Keratinocyte (primary cell): ENCODE results near the gene HPCAL1. TPM values are rescaled to one million over a fixed set of nuclear protein-coding genes. Genes with fewer than 3 reads are reported as not detected.

Experiments
- DNase-seq: peaks from one replicate; pipeline ENCODE4 v3.0.0-alpha.2; 2011; ENCODE audit warnings: low read depth, missing footprints, low spot score
- FAIRE-seq: peaks from 2 replicates; lab custom pipeline; 2011; peaks lifted over from hg19 to GRCh38; lab: Jason Lieb, UNC
- H2AFZ ChIP-seq: 2 replicates; pipeline ENCODE4 v1.6.0; 2012; ENCODE audit warnings: low read length, control low read depth, inconsistent platforms; ENCODE audit not compliant: control insufficient read depth
- H3K27ac ChIP-seq: 2 replicates; pipeline ENCODE4 v1.5.1; 2011; ENCODE audit warnings: low read length; ENCODE audit not compliant: control insufficient read depth, insufficient read depth
- H3K27me3 ChIP-seq: 3 replicates; pipeline ENCODE4 v1.6.0; 2011; ENCODE audit warnings: low read length; ENCODE audit not compliant: control insufficient read depth, insufficient read depth; ENCODE audit errors: extremely low read depth
- H3K36me3 ChIP-seq, 2 experiments: 2 replicates in 1 of 2; 3 replicates in 1 of 2; pipeline ENCODE4 v1.5.1; 2011; ENCODE audit warnings: low read length in 2 of 2, mild to moderate bottlenecking in 1 of 2; ENCODE audit not compliant: control insufficient read depth in 2 of 2, insufficient read depth in 2 of 2; ENCODE audit errors: extremely low read depth in 1 of 2
- H3K4me1 ChIP-seq: 3 replicates; pipeline ENCODE4 v1.5.1; 2011; ENCODE audit warnings: low read length; ENCODE audit not compliant: control insufficient read depth, insufficient read depth; ENCODE audit errors: extremely low read depth
- H3K4me2 ChIP-seq: 3 replicates; pipeline ENCODE4 v1.6.0; 2011; ENCODE audit warnings: low read depth, low read length; ENCODE audit not compliant: control insufficient read depth, insufficient read depth; ENCODE audit errors: extremely low read depth
- H3K4me3 ChIP-seq, 3 experiments: fragments of 200-600 bp in 1 of 3; sonication (generic) in 1 of 3; 2 replicates in 2 of 3; 3 replicates in 1 of 3; pipeline ENCODE4 v1.5.1; 2011 to 2016; ENCODE audit warnings: low read length in 3 of 3, mild to moderate bottlenecking in 3 of 3, control low read depth in 2 of 3, inconsistent platforms in 1 of 3, low read depth in 1 of 3, mixed read lengths in 1 of 3, mixed run types in 1 of 3, moderate library complexity in 1 of 3; ENCODE audit not compliant: control insufficient read depth in 2 of 3, insufficient read depth in 2 of 3; ENCODE audit errors: extremely low read depth in 1 of 3
- H3K79me2 ChIP-seq: 2 replicates; pipeline ENCODE4 v1.6.0; 2012; ENCODE audit warnings: low read length; ENCODE audit not compliant: control insufficient read depth, insufficient read depth
- H3K9ac ChIP-seq: 3 replicates; pipeline ENCODE4 v1.6.0; 2011; ENCODE audit warnings: low read length; ENCODE audit not compliant: control insufficient read depth, insufficient read depth; ENCODE audit errors: extremely low read depth
- H3K9me1 ChIP-seq: 3 replicates; pipeline ENCODE4 v1.6.0; 2011; ENCODE audit warnings: low read length; ENCODE audit not compliant: control insufficient read depth, insufficient read depth; ENCODE audit errors: extremely low read depth
- H3K9me3 ChIP-seq: 2 replicates; pipeline ENCODE4 v1.5.1; 2012; ENCODE audit warnings: low read depth, low read length; ENCODE audit not compliant: control insufficient read depth
- H4K20me1 ChIP-seq: 3 replicates; pipeline ENCODE4 v1.6.0; 2011; ENCODE audit warnings: low read length; ENCODE audit not compliant: control insufficient read depth, insufficient read depth; ENCODE audit errors: extremely low read depth
- CTCF ChIP-seq, 3 experiments: IDR thresholded peaks in 1 of 3; conservative IDR thresholded peaks in 1 of 3; optimal IDR thresholded peaks in 1 of 3; 2 replicates in 2 of 3; 3 replicates in 1 of 3; pipeline versions ENCODE3 to v1.5.1; 2011; ENCODE audit warnings: low read length in 3 of 3, mild to moderate bottlenecking in 3 of 3, moderate library complexity in 2 of 3, control low read depth in 1 of 3, inconsistent platforms in 1 of 3; ENCODE audit not compliant: insufficient read depth in 2 of 3; ENCODE audit errors: extremely low read depth in 1 of 3
- EZH2 ChIP-seq: IDR thresholded peaks from one replicate; pipeline ENCODE4 v1.6.1; 2012; ENCODE audit warnings: inconsistent platforms, mild to moderate bottlenecking, low read length, moderate library complexity
- dilution Hi-C: fragments of 300-500 bp; cut with MboI; formaldehyde crosslinking; loops from one replicate; pipeline ENCODE4 v1.7.0; 2020; ENCODE audit warnings: low sequenced_read_pairs; ENCODE audit not compliant: extremely low pct_ligation_motif_present
- polyA plus RNA-seq, 5 experiments: library from polyadenylated mRNA; depleted of rRNA in 3 of 5; stranded (reverse) in 3 of 5; stranded (forward) in 1 of 5; unstranded in 1 of 5; fragments of >200 nt; gene quantifications; 1 replicate in 1 of 5; 2 replicates in 3 of 5; 3 replicates in 1 of 5; pipeline versions ENCODE4 v1.2.1 to v1.2.3, GENCODE V29; 2011 to 2012; ENCODE audit warnings: missing spikeins in 2 of 5, low read depth in 1 of 5, low replicate concordance in 1 of 5

The HPCAL1 gene
- polyA plus RNA-seq, 1 donor (not counting 4 experiments of a cell fraction or from before 2014, with no cell fraction given), result 18.0 TPM

GRCh38 chr2:10404324-10405143 lies 101.8 kb downstream of the HPCAL1 start:
- Histone ChIP-seq H3K4me2 (peak overlapping the region; percentile 79), H3K4me1 (peaks cover 62% of the 10 kb centered on the region), H3K4me3 (no peak overlapping the region), H4K20me1 (no peaks in the 10 kb centered on the region), H3K36me3 (peaks cover 4 to 8% of the 10 kb centered on the region in 2 experiments), H3K9ac (peak overlapping the region; percentile 85), H3K27ac (peak overlapping the region; percentile 96), H2AFZ (peak overlapping the region; percentile 70), H3K79me2 (no peaks in the 10 kb centered on the region), H3K27me3 (no peaks in the 10 kb centered on the region), H3K9me1 (no peaks in the 10 kb centered on the region), H3K9me3 (no peaks in the 10 kb centered on the region)
- TF ChIP-seq EZH2 (no peak), CTCF (optimal IDR thresholded peaks at IDR 0.05 in 1 of 3, IDR thresholded peaks at IDR 0.05 in 1 of 3, conservative IDR thresholded peaks at IDR 0.05 in 1 of 3; ENCODE audit: extremely low read depth in 1 of 3, insufficient read depth in 2 of 3, low read length in 3 of 3) (no peak)
- no peak for FAIRE-seq
- dilution Hi-C loops, result no loop called here
- DNase-seq, result no peak

GRCh38 chr2:10405448-10405847 lies 102.7 kb downstream of the HPCAL1 start:
- H3K36me3 ChIP-seq, result peaks cover 4 to 5% of the 10 kb centered on the region in 2 experiments
- peak; percentile 96 for DNase-seq
- peak overlapping the region in 1 of 3 experiments; percentile 8 for H3K4me3 ChIP-seq
- peak overlapping the region; percentile 96 for H3K27ac ChIP-seq
- no peak overlapping the region for H2AFZ ChIP-seq
- TF ChIP-seq CTCF (optimal IDR thresholded peaks at IDR 0.05 in 1 of 3, IDR thresholded peaks at IDR 0.05 in 1 of 3, conservative IDR thresholded peaks at IDR 0.05 in 1 of 3; ENCODE audit: extremely low read depth in 1 of 3, insufficient read depth in 2 of 3, low read length in 3 of 3), result peak in 1 of 3 experiments; percentile 8
- no peak for TF ChIP-seq EZH2
- peaks cover 62% of the 10 kb centered on the region for H3K4me1 ChIP-seq
- H3K9me3 ChIP-seq, result no peaks in the 10 kb centered on the region
- no peaks in the 10 kb centered on the region for H3K27me3 ChIP-seq
- peak overlapping the region; percentile 85 for H3K9ac ChIP-seq
- peak; percentile 91 for FAIRE-seq
- no peaks in the 10 kb centered on the region for H4K20me1 ChIP-seq
- no peaks in the 10 kb centered on the region for H3K79me2 ChIP-seq
- no peaks in the 10 kb centered on the region for H3K9me1 ChIP-seq
- H3K4me2 ChIP-seq, result peak overlapping the region; percentile 79
- dilution Hi-C loops, result no loop called here
